UCSD-AML1 (cell line): ENCODE measurements around the gene UBQLN1.
"Not testable (repeated sequence)": the region's sequence is repeated elsewhere in the genome, so short reads cannot be mapped to it uniquely, and the experiment has no call there.

Experiments
- DNase-seq: peaks from one replicate; lab custom pipeline; 2025; ENCODE audit not compliant: unreplicated experiment; lab: John Stamatoyannopoulos, UW

Gene UBQLN1

GRCh38 chr9:83633676-83634075 is 74.1 kb downstream of the UBQLN1 start:
- DNase-seq = no peak

- no peak for DNase-seq
Measured at GRCh38 chr9:83633255-83633654, 74.5 kb downstream of the UBQLN1 start.

GRCh38 chr9:83630938-83631457 is 76.8 kb downstream of the UBQLN1 start:
- no peak for DNase-seq

- no peak for DNase-seq
Measured at GRCh38 chr9:83629433-83630104, 78.2 kb downstream of the UBQLN1 start.

- no peak for DNase-seq
Measured at GRCh38 chr9:83628540-83628939, 79.2 kb downstream of the UBQLN1 start.

- DNase-seq = no peak
Measured at GRCh38 chr9:83625178-83625577, 82.6 kb downstream of the UBQLN1 start.

- no peak for DNase-seq
Measured at GRCh38 chr9:83623679-83624076, 84.1 kb downstream of the UBQLN1 start.

GRCh38 chr9:83622939-83623678 is 84.6 kb downstream of the UBQLN1 start, which contains the start of gene IDNK:
Gene IDNK (plus strand): TSS chr9:83623143. CDS start chr9:83623172, 29 bp downstream.
- DNase-seq = peak; percentile 82

- DNase-seq = no peak
Measured at GRCh38 chr9:83622433-83622938, 85.3 kb downstream of the UBQLN1 start.

- peak; percentile 38 for DNase-seq
Measured at GRCh38 chr9:83620841-83621636, 86.7 kb downstream of the UBQLN1 start.

GRCh38 chr9:83617299-83617698 is 90.5 kb downstream of the UBQLN1 start:
- DNase-seq = no peak

GRCh38 chr9:83613298-83613697 is 94.5 kb downstream of the UBQLN1 start:
- not testable (repeated sequence) for DNase-seq
